Loucy (cell line): ENCODE data around the gene LIX1.

Source experiments
- CTCF ChIP-seq: fragments of 200-600 bp; sonication (generic); conservative IDR thresholded peaks from 2 replicates; pipeline ENCODE4 v1.5.1; 2014; ENCODE audit warnings: mild to moderate bottlenecking, antibody characterized with exemption, low read length
- EZH2phosphoT487 ChIP-seq: fragments of 200-600 bp; IDR thresholded peaks from 2 replicates; pipeline ENCODE4 v1.6.1; 2018; ENCODE audit warnings: antibody characterized with exemption, mild to moderate bottlenecking, moderate library complexity, borderline replicate concordance

GRCh38 chr5:97072696-97073095 lies 69.7 kb downstream of the LIX1 start:
- TF ChIP-seq CTCF, result no peak
- TF ChIP-seq EZH2phosphoT487, result no peak
